ENCODE data around the gene MCC.

MCC gene

GRCh38 chr5:113219695-113220094 lies 268.6 kb downstream of the MCC start:
- H3K27ac ChIP-seq: peak overlapping the region; percentile 92
- H3K4me3 ChIP-seq (ENCODE audit: low read depth, low read length): no peak overlapping the region
- H3K27me3 ChIP-seq (ENCODE audit: insufficient read depth, low read depth, severe bottlenecking): no peaks in the 10 kb centered on the region
- peaks cover 23% of the 10 kb centered on the region for H3K36me3 ChIP-seq
- DNase-seq: no peak
- H3K9me3 ChIP-seq (ENCODE audit: severe bottlenecking): no peaks in the 10 kb centered on the region
- no peak for TF ChIP-seq CTCF (IDR thresholded peaks at IDR 0.05; ENCODE audit: low read depth, low read length)

- Histone ChIP-seq H3K9me3 (ENCODE audit: severe bottlenecking) (no peaks in the 10 kb centered on the region), H3K27me3 (ENCODE audit: insufficient read depth, low read depth, severe bottlenecking) (no peaks in the 10 kb centered on the region), H3K4me3 (ENCODE audit: low read depth, low read length) (peak overlapping the region; percentile 36), H3K36me3 (peaks cover 25% of the 10 kb centered on the region), H3K27ac (peak overlapping the region; percentile 92)
- no peak for TF ChIP-seq CTCF (IDR thresholded peaks at IDR 0.05; ENCODE audit: low read depth, low read length)
- no peak for DNase-seq
Measured at GRCh38 chr5:113218906-113219517, 269.2 kb downstream of the MCC start.

DNA sequence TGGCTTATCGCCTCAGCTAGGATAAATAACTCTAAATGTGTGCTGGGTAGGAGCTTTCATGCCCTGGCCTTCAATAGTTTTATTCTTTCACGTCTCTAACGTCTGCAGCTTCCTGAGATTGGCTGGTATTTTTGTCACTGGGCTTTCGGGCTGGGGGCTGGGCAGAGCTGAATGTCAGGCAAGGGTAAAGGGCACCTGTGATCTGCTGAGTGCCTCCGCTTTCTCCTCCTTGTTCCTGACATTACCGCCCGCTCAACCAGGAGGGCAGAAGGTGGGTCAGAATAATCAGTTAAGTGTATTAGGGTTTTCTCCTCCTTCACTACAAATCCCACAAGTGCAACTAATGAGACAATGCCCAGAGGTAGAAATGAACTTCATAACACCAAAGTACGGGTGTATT lies 270.1 kb downstream of the MCC start:
- peak overlapping the region; percentile 36 for H3K4me3 ChIP-seq (ENCODE audit: low read depth, low read length)
- peak overlapping the region; percentile 92 for H3K27ac ChIP-seq
- H3K36me3 ChIP-seq: peaks cover 24% of the 10 kb centered on the region
- no peaks in the 10 kb centered on the region for H3K9me3 ChIP-seq (ENCODE audit: severe bottlenecking)
- no peaks in the 10 kb centered on the region for H3K27me3 ChIP-seq (ENCODE audit: insufficient read depth, low read depth, severe bottlenecking)
- peak; percentile 88 for DNase-seq
- no peak for TF ChIP-seq CTCF (IDR thresholded peaks at IDR 0.05; ENCODE audit: low read depth, low read length)

DNA sequence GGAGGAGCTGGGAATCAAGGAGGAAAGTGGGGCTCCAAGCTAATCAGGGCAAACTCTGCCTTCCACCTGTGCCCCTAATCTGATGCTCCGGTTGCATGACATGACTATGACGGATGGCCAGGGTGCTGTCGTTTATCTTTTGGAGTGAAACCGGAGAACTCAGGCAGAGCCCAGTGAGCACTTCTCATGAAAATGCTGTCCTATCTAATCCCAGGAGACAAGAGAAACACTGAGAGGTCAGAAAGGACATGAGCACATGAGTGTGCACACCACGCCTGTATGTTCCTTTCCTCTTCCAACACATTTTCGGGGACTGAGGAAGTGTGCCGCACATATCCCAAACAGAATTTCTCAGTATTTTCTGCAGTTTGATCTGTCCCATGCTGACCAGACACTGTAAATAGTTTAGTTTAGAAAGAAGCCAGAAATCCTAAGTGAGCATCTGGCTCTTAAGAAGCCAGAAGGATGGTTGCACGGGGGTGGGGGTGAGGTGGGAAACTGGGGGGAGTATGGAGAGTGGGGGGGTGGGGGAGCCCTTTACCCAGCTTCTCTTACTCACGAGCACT lies 270.6 kb downstream of the MCC start:
- TF ChIP-seq CTCF (IDR thresholded peaks at IDR 0.05; ENCODE audit: low read depth, low read length): no peak
- peak overlapping the region; percentile 36 for H3K4me3 ChIP-seq (ENCODE audit: low read depth, low read length)
- no peaks in the 10 kb centered on the region for H3K27me3 ChIP-seq (ENCODE audit: insufficient read depth, low read depth, severe bottlenecking)
- DNase-seq: peak; percentile 89
- no peaks in the 10 kb centered on the region for H3K9me3 ChIP-seq (ENCODE audit: severe bottlenecking)
- peaks cover 19% of the 10 kb centered on the region for H3K36me3 ChIP-seq
- H3K27ac ChIP-seq: peak overlapping the region; percentile 92

DNA sequence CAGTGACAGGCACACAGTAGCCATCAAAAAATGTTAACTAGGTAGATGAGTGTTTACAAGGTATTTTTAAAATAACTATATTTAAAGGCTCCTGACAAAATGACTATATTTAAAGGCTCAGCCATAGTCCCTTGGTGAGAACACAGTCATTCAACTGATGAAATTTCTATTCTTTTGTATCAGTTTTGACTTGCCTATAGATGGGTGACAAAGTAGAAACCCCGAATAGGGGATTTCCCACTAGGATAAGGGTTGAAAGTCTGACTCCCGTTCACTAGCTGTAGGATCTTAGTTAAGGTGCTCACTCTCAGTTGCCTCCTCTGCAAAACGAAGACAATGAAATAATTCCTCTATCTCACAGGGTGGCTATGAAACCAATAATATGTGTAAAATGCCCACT lies 271.7 kb downstream of the MCC start:
- TF ChIP-seq CTCF (IDR thresholded peaks at IDR 0.05; ENCODE audit: low read depth, low read length): no peak
- no peak overlapping the region for H3K4me3 ChIP-seq (ENCODE audit: low read depth, low read length)
- peak overlapping the region; percentile 92 for H3K27ac ChIP-seq
- H3K9me3 ChIP-seq (ENCODE audit: severe bottlenecking): no peaks in the 10 kb centered on the region
- H3K27me3 ChIP-seq (ENCODE audit: insufficient read depth, low read depth, severe bottlenecking): no peaks in the 10 kb centered on the region
- no peak for DNase-seq
- peaks cover 18% of the 10 kb centered on the region for H3K36me3 ChIP-seq
